DMS153 treated with DMSO at 0.1 percent for 48 hours (cell line): ENCODE results near the gene MYO5B.
A peak's percentile ranks its signal among the peaks of the same experiment; 100 is the strongest.

Source experiments
- DNase-seq: peaks from one replicate; lab custom pipeline; 2025; ENCODE audit not compliant: unreplicated experiment; lab: John Stamatoyannopoulos, UW

MYO5B gene

DNA sequence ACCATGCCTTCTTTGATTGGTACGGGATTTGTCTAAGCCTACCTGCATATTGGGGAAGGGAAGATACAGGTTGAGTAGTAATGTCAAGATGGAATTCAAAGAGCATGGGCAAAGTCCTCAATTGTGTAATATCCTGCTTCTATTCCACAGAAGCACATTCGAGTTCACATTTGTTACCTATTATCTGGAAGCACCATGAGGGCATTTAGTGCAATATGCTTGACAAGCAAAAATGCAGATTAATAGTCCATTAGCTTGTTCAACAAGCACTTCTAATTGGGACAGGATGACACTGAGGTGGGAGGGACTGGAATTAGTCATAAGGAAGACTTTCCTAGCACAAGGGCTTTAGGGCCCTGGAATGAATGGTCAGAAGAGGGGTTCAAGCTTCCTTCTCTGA is 40.5 kb downstream of the MYO5B start:
- no peak for DNase-seq

DNA sequence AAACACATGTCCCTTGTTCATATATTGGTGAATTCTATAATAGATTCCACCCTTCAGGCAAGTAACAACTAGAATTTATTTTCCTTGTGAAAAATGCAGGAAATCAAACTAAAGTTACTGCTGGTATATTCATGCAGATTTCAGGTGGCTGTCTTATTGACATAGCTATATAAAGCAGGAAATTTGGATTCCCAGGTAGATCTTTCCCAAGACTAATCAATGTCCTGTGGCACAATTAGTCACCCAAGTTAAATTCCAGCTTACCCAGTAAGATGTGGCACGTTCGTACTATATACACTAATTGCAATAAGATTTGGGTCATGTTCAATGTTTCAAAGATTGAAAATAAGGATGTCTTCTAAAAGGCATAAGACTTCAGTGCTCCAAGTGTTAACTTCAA is 42.0 kb downstream of the MYO5B start:
- no peak for DNase-seq

DNA sequence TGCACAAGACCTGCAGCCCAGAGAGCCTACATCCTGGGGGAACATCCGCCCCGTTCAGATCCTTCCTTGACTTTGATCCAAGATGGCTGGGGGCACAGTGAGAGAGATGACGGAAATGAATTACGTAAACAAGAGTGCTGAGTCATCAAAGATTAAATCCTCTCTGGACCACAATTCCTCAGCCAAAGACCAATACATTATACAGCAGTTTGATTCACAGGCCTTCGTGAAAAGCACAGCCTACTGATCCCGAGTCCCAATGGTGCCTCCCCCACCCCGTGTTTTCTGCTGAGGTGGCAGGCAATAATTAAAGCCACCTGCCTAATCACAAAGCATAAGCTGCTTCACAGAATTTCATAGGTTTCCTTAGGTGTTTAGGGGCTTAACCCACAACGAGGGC is 43.0 kb downstream of the MYO5B start:
- DNase-seq: no peak

DNA sequence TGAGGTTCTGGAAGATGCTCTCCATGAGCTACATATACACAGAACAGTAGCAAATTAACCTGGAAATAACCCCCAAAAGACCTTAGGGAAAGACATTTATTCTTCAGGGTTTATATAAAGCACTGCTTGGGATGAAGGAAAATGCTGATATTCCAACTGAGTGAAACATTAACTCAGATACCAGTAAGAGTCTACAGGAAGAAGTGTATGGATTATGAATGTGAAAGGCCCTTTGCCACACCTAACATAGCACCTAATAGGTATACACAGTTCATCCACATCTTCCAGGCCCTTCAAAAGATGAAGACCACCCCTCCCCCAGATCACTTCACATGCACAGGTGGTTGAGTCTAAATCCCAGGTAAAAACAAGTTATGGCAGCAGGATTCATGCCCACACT is 50.4 kb downstream of the MYO5B start:
- DNase-seq: no peak

DNA sequence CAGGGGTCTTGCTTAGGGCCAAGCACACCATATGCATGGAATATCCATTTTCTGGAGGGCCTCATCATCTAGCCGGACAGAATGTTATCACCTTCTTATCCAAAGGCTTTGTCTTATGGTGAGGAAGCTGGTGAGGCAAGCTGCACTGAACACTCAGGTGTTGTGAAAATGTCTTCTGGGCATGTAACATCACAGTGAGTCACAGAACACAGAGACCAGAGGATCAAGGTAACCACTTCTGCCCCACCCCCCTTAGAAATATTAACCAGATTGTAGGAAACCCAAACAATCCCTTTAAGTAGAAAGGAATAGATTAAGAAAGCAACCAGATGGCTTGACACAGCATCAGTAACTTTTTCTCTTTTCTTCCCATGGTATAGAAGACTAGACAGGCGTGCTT is 51.1 kb downstream of the MYO5B start:
- no peak for DNase-seq

DNA sequence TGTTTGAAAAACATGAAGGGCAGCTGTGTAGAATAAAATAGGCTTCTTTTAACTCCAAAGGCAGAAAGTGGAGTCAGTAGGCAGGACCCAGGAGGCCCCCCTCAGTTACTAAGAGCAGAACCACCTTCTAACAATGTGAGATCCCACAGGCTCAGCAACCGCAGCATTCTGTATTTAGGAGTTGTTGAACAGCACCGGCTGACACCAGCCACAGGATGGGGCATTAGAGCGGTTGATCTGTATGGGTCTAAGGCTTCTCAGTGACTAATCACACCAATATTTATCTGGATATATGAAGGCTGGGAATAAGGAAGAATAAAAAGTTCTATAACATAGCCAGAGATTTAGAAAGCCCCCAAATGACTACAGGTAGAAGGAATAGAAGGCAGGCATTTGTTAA is 51.7 kb downstream of the MYO5B start:
- DNase-seq: no peak

DNA sequence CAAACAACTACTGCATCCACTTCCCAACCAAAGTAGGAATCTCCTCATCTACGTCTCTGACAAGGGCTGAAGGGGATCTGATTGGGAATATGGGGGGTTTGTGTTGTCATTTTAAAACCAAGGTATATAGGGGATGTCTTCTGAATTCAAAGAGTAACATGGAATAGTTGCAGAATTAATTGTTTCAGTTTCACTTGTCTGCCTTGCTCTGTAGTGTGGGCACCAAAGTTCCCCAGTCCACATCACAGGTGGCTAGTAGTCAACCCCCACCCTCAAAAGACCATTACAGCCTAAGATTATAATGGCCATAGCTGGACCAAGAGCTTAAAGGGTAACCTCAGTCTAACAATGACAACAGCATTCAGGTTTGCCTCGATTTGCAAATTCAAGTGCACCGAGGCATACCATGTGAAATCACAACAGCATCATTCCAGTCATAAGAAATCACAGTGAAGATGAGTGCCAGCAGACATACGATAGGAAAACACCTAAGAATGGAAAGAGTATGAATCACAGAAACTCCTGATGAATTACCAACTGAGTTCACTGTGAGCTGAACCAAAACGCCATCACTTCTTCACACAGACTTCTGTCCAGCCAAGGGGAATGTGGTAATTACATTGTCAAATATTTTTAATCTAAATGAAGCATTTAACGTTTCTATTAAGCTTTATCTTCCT is 52.4 kb downstream of the MYO5B start:
- DNase-seq: no peak

DNA sequence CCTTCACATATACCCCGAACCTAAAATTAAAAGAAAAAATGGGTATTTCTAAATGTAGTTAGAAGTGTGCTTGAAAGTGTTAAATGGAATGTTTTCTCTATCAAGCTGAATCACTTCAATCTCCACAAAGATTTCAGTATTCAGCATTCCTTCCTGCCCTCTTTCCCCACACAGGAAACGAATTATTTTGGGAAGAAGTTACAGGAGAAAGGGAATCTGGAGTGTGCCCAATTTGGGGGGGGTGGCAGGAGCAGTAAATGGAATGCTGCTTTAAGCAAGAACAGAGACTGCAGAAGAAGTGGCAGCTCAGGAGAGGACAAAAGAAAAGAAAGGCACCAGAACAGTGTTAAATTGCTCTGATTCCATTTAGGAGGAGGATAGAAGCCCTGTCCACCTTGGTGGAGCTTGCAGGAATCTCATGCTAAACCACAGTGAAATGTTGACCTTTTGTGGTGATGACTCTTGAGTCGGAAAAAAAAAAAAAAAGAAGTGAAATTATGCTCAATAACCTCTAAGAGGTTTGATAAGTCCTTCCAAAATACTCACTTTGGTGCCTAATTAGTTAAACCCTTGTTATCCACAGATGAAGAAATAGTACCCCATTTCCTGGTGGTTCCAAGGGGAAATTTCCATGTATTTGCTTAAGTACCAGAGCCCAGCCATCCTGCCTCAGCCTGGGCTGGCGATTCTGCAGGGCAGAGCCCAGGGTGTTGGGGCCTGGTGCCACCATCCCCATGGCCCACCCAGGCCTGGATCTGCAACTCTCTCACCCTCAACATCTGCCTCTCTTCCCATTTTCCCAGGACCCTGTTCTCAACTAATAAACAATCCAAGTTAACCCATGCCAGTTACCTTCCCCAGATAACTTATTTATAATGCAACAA is 56.5 kb downstream of the MYO5B start:
- DNase-seq: no peak

DNA sequence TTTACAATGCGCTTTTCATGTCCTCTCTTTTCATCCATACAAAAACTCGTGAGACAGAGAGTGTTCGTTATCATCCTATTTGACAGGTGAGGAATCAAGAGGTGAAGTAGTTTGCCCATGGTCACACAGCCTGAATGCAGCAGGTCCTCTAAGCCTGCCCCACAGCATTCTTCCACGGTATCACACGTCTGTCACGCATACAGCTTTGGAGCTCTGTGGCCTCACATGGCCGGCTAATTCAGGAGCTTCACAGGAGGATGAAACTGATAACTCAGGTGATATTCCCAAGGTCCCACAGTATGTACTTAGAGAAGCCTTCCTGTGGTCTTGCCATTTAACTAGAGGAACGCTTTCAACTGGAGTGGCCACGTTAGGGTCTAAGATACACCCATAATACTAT is 59.0 kb downstream of the MYO5B start:
- DNase-seq: no peak

DNA sequence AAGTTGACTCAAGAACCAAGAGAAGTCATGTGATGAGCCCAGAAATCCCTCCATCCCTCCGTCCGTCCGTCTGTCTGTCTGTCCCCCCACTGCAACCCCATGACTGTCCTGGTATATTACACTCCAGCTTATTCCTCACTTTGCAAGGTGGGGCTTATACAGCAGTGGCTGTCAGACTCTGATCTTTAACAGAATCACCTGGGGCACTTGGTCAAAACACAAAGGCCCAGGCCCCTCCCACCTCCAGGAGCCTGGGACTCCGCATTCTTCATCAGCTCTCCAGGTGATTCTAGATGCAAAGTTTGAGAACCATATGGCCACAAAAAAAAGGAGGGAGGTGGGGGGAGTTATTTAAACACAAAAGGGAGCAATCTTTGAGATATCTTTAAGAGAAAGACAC is 61.4 kb downstream of the MYO5B start:
- DNase-seq: no peak

DNA sequence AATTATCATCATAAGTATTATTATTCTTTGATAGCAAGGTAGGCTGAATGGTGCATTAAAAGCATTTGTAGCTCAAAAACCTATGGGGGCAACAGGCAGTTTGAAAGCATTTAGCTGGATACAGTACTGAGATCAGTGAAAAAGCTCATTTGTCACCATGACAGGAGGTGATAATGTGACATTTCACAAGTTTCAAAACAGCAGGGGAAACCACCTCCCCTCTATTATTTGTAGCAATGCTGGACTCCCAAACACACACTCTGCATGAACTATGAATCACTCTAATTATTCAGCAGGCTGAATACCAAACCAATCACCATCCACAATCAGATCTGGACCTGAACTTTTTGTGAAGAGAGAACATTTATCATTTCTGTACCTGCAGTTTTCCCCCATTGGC is 63.4 kb downstream of the MYO5B start:
- DNase-seq: no peak

DNA sequence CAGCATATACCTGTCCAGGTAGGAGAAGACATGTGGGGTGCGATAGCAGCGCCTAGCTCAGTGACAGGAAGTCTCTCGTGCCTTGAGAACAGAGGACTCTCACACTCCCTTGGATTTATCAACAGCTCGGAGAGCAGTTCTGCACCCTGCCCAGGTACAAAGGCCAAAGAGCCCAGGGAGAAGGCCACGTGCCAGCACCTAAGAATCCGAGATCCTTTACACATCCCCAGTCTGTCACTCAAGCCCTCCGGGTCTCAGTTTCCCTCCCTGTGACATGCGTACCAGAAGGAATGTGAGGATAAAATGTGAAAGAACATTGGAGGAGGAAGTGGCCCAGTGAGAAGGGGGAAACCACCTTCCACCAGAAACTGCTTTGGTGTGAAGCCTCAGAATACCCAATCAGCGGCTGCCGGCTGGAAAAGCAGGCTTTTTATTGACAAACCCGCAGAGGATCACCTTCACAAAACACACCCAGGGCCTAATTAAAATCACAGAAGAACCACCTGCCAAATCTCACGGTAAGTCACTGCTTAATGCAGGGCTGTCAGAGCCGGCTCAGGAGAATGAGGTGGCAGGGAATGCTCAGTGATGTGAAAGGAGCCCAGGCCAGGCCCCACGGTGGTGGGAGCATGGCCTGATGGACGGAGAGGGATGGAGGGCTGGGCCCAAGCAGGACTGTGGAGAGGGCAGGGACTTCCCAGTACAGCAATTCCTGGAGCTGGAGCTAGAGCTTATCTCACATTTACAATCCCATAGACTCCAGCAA is 66.3 kb downstream of the MYO5B start:
- DNase-seq: peak; percentile 79

DNA sequence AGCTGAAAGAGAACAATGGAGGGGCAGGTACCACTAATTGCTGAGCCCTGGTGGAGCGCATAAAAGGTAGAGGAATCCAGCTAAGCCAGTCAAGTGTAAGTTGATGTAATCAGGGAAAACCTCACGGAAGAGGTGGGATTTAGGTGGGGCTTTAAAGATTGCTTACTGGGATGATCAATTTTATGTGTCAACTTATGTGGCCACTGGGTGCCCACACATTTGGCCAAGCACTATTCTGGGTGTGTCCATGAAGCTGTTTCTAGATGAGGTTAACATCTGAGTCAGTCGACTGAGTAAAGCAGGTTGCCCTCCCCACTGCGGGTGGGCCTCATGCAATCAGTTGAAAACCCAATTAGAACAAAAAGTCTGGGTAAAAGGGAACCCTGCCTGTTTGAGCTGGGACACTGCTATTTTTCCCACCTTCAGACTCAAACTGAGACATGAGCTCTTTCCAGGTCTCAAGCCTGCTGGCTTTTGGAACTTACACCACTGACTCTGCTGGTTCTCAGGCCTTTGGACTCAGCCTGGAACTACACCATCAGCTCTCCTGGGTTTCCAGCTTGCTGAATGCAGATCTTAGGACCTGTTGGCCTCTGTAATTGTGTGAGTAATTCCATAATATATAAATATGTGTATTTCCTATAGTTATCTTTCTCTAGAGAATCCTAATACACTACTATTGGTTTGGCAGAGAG is 67.3 kb downstream of the MYO5B start:
- no peak for DNase-seq

DNA sequence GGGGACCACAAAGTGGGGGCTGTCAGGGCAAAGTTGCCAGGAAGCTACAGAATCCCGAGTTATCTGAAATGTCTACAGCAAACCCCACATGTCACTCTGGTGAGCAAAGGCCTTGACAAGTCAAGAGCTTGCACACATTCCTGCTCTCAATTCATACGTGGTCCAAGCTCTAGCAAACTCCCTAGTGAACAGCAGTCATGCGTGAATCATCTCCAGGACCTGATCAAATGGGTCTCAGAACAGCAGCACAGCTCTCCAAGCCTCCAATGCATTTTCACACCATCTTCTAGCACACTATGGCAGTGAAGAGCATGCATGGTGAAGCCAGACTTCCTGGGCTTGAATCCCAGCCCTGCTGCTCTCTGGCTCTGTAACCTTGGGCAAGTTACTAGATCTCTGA is 68.5 kb downstream of the MYO5B start:
- DNase-seq: no peak

DNA sequence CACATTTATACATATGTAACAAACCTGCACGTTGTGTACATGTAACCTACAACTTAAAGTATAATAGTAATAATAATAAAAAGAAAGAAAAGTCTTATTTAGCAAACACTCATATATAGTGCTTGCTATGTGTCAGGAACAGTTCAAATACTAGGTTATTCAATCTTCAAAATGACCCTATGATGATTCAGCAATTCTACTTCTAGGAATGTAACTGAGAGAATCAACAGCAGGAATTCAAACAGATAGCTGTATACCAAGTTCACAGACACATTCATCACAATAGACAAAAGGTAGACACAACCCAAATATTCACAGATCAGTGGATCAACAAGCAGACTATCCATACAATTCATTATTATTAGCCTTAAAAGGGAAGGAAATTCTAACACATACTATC is 69.5 kb downstream of the MYO5B start:
- DNase-seq: no peak

DNA sequence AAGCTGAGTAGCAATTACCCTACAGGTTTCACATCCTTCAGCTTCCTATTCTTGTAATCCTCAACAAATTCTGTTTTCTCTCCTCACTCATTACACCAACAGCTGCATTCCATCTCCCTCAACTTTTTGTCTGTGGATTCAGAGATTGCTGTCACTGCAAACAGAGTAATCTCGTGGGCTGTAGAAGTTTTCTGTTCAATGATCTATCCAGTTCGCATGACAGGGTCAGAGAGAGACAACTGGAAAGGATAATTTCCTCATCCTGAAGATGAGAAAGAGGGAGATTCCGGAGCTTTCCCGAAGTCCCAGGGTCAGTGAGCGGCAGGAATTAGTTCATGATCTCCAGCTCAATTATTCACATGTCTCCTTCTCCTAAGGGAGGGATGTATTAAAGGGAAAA is 75.7 kb downstream of the MYO5B start:
- DNase-seq: no peak

DNA sequence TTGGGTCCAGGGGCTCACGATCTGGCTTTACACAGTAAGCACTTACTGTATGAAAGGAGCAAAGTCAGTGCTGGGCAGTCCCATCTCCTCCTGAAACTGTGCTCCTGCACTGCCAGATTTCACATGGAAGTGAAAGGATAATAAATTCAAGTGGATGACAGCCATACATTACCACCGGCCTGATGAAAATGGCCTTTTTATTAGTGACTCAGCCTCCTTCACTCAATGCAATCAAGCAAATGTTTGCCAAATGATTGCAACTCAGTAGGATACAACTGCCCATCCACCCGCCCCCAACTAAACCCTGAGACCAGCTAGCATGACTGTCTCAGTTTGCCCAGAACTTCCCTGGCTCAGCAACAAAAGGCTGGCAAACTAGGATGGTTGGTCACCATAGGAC is 77.1 kb downstream of the MYO5B start:
- DNase-seq: peak; percentile 66

DNA sequence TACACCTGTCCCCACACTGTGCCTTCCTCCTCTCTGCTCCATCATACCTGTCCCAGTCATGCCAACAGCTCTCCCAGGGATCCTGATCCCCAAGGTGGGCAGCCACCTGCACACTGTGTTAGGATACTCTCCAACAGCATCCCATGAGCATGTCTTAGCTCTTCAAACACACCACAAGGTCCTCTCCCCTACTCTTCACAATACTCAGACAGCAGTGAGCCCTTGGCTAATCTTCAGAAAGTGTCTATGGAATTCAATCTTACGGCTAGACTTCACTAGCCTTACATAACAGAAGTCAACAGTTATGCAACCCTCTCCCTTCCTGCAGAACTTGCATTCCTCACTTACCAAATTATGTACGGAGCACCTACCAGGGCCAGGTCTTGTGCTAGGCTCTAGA is 79.9 kb downstream of the MYO5B start:
- no peak for DNase-seq

DNA sequence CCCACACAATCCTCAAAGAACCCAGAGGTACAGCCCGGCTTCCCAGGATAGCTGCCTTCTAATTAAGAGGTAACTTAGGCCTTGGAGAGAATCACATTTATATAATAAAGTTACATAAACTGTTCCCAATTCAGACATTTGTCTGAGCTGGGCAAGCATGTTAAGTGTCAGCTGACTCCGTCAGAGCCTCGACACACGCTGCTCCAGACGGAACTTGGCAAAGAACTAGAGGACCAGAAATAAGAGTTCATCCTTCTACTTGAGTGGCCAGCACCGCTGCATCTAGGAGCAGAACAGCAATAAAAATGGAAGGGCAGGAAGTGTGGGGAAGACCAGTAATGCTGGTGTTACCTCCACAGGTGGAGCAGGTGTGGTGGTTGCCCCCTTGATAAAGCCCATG is 80.5 kb downstream of the MYO5B start:
- no peak for DNase-seq

DNA sequence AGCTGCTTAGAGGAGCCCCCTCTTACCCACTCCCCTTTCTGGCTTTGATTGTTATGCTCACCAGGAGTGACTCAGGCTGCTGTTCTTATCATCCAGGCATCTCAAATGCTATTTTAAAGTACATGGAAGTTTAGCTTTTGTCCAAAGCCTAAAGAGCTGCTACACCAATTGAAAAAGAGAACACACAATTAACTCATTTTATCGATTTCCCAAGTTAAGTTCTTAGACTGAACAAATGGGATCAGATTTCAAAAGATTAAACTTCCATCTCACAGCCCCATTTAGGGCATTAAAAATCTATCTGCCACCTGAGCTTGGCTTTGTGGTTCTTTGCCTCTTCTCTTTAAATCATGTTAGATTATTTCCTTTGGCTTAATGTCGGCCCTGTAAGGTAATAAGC is 81.2 kb downstream of the MYO5B start:
- no peak for DNase-seq

DNA sequence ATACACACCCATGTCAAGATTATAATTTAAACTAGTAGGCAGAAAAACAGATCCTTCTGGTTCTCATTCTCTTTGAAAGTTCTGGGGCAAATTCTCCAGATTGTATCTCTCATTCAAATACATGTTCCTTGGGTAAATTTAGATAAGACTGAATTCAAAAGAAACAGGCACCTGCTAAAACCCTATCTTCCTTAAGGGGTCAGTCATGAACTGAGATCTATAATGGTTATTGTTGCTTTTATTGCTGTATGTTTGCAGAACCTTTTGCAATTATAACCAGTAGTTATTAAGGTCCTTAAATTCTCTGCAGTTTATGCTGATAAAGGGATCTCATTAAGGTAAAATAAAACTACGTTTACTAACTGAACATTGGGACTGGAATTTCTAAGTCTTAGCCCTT is 83.5 kb downstream of the MYO5B start:
- no peak for DNase-seq
